ENCODE results near the gene SCN5A.
"Not testable (repeated sequence)": the region's sequence is repeated elsewhere in the genome, so short reads cannot be mapped to it uniquely, and the experiment has no call there.

The SCN5A gene

DNA sequence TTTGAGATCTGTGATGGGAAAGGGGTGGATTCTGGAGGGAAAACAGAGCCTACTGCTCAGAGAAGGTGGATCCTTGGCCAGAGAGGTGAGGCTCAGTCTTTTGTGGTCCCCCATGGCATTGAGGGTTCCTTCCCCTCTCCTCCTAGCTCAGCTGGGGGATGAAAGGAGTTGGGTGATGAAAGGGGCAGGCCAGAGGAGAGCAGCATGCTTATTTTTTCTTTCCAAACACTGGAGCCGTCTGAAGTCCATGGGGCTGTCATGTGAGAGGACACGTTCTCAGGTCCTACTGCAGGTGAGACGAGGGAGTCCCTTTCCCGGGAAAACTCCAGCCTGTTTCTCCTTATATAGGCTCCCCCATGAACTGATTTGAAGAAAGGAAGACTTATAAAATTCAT is 71.4 kb downstream of the SCN5A start:
- no peak for DNase-seq (ENCODE audit: low read depth)

DNA sequence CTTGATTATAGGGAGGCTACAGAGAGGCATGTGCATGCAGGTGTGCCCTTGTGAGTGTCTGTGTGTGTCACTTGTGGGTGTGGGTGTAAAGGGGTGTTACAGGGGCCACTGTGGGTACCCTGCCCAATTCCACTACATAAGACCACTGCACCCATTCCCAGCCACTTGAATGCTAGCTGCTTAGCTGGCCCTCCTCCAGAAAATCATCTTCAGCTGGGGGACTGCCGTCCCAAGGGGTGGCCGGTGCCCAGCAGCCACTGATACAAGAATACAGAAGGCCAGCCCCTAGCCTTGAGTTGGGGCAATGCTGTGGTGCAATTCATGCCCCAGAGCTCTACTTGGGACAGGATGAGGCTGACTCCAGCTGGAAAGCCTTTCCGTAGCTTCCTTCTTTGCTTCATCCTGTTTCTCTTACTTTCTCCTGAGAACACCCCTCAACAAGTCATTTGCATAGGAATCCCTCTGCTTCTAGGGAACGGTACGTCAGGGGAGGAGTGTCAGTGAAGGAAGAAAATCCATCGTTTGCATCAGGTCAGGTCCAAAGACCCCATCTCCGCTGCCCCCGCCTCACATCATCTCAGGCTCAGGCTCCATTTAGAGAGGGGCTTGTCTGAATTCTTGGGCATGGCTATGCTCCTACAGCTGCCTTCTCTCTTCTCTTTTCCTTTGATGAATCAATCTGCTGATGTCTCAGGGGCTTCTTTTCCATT is 72.0 kb downstream of the SCN5A start:
- no peak for DNase-seq (ENCODE audit: low read depth)

DNA sequence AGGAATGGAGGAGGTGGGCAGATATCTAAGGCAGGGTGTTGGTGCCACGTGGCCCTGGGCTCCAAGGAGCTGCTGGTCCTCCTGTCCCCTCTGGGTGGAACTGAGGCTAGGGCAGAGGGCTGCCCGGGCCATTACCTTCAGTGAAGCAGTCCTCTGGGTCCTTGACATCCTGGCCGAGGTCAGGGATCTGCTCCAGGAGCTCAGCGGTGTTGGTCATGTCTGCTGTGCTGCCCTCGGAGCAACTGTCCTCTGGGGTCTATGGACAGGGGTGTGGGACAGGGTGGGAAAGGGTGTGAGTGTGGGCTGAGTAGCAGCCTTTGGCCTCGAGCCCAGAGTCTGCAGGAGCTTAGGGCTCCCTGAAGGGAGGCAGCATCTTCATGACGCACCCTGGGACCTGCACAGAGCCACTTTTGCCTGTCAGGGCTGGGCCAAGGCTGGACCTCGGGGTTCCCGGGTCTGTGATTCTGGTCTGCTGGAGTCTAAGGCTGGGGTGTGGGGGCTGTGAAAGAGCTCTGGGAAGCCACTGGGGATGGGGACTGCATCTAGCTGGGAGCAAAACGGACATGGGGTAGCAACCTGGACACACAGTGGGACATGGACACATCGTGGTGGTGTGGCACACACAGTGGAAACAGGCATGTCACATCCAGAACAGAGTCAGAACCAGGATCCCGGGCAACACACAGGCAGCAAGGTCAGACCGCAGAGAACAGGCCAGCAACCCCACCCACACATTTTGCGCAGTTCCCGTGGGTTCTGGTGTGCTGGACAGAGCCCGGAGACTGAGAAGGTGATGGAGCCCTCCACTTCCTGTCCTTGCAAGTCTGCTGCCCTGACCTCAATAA is 72.7 kb downstream of the SCN5A start:
- DNase-seq (ENCODE audit: low read depth) = no peak

DNA sequence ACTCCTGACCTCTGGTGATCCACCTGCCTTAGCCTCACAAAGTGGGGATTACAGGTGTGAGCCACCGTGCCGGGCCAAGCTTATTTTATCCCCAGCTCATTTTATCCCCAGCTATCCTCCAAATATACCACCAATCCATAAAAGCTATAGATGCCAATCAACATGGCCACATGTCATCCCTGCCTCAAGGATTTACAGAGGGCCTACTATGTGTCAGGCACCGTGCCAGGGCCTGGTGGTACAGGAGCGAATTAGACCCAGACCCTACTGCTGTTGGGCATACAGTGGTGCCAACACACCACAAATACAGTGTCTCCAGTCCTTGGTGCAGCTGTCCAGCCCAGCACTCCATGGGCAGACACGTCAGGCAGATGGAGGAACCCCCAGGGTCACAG is 73.4 kb downstream of the SCN5A start:
- no peak for DNase-seq (ENCODE audit: low read depth)

DNA sequence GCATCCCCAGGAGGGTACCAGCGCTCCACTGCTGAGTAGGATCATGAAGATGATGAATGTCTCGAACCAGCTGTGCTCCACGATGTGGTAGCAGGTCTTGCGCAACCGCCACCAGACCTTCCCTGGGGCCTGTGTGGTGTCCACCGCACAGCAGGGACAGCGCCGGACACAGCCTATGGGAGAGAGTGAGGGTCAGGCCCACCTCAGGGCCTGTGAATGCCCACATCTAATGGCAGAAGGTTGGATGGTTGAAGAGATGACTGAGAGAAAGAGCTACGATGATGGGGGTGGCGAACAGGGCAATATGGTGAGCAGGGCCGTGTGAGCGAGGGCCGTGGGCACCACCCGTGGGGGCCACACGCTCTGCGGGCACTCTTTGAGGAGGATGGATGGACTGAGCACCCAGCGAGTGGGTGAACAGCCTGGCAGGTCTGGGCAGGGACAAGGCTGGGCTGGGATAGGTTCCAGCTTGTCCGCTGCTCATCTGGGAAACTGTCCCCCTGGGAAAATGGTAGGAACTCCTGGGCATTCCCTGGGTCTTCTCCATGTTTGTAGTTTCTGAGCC is 74.1 kb downstream of the SCN5A start:
- DNase-seq (ENCODE audit: low read depth) = no peak

DNA sequence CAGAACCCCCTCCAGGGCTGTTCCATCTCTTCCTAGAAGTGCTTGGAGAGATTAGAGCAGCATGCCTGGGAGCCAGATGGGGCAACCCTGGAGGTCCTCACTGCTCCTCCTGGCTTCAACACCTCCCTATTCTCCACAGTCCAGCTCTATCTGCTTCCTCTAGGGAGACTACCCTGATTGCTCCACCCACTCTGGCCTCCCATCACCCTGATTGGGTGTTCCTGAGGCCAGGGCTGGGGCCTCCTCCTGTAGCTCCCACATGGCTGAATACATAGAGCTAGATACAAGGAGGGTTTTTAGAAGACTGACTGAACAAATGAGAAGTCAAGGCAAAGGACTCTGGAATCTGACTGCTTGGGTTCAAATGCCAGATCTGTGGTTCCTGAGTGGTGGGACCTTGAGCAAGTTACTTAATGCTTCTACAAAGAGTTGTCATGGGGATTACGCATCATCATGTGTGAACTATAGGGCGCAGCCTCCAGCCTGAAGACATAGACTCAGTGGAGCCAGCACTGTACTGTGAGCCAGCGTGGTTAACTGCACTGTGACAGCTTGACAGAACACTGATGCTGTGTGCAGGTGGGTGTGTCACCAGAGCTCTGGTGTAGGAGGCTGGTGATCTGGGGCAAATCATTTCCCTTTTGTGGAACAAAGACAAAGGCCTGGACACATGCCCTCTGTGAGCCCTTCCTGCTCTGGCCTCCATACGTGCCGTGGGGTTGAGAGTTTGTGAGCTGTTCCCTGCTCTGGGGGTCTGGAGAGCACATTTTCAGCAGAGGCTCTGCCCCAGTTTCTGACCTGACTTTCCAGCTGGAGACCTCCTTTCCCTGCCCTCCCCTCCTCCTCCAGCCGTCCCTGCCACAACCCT is 74.8 kb downstream of the SCN5A start:
- no peak for DNase-seq (ENCODE audit: low read depth)

DNA sequence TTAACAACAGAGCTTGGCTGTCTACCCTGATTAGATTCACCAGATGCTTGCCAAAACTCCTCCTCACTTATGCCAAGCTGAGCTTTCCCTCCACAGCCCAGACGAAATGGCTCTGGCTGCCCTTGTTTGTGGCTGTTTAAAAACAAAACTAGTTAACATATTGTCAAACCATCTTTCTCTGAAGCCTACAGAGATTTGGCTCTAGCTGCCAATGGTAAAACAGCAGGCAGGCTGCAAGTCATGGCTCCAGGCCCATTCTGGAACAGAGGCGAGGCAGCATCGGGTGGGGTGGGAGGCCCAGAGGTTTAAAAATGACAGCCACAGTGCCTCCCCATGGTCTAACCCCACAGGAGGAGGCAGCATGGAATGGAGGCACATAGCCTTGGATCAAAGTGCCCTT is 75.9 kb downstream of the SCN5A start:
- DNase-seq (ENCODE audit: low read depth) = no peak

DNA sequence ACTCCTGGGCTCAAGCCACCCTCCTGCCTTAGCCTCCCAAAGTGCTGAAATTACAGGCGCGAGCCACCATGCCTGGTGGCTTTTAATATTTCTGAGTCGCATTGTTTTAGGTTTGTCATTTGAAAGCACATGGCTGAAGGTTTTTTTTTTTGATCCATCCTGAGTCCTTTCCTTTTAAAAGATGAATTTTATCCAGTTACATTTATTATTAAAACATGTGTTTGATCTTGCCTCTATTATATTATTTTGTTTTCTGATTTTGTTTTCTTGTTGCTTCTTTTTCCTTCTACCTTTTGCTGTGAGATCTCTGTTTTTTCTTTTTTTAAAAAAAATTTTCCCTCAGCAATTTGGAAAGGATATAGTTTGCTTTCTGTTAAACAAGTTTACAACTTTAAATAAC is 76.4 kb downstream of the SCN5A start:
- no peak for DNase-seq (ENCODE audit: low read depth)

DNA sequence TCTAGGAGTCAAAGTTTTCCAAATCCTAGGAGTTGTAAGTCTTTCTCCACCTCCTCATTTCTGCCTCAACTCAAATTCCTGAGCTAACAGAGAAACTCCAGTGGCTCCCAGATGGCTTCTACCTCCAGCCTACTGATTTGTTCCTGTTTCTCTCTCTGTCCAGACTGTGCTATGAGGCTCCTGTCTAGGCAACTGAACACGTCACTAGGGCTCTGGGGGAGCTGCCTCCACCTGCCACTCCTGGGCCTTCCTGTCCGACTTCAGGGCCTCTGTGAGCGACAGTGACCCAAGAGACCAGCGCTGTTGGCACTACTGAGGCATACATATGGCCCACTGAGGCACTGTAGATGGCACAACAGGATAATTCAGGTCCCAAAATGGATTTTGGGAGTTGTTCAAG is 82.0 kb downstream of the SCN5A start:
- DNase-seq (ENCODE audit: low read depth) = no peak

DNA sequence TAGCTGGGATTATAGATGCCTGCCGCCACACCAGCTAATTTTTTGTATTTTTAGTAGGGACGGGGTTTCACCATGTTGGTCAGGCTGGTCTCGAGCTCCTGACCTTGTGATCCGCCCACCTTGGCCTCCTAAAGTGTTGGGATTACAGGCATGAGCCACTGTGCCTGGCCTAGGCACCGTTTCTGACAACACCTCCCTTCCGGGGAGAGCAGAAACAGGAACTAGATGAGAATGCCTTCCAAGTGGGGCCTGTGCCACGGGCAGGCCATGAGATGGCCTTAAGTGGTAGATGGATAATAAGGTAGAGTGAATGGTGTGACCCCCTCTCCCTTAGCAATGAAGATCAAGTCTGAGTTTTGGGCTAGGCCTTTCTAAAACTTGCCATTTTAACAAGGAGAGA is 82.7 kb downstream of the SCN5A start:
- not testable (repeated sequence) for DNase-seq (ENCODE audit: low read depth)

DNA sequence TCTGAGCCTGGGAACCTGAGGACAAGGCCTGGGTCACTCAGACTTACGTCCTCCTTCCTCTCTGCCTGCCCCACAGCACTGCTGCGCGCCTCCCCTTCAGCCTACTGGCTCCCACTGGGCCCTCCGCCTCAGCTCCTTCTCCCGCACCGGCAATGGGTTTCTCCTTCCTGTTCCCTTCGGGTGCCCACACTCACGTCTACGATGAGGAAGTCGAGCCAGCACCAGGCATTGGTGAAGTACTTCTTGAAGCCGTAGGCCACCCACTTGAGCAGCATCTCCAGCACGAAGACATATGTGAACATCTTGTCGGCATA is 83.3 kb downstream of the SCN5A start:
- no peak for DNase-seq (ENCODE audit: low read depth)

DNA sequence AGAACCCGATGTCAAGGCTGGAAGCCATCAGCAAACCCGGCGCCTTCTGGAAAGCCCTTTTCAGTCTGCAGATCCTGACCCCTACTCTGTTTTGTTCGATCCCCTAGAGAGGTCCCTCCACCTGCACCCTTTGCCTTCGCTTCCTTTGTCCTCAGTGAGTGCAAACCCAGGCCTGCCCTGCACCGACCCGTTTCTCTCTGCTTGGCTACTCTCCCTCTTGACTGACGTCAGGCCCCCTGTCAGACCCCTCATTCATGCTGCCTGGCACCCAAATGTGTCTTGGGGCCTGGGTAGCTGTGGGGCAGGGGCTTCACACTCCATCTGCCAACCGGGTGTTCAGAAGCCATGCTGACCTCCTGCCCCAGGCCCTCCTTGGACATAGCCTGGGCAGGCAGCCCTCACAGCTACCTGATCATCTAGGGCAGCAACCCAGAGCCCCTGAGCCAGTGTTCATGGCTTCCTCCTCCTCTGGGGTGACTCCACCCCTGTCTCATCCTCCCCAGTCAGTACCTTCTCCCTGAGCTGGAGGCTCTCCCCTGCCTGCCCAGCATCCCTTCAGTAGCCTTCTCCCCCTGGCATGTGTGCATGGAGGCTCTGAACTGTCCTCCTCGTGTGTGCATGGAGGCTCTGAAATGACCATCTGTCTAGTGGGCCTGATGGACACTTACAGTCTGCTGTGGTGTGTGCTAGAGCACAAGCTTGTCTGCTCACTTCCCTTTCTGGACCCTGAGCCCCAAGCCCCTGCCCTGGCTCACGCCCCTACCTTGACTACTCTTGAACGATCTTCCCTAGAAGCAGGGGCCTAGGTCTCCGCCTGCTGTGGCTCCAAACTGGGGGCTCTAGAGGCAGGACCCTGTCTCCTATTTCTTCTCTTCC is 83.9 kb downstream of the SCN5A start:
- no peak for DNase-seq (ENCODE audit: low read depth)

DNA sequence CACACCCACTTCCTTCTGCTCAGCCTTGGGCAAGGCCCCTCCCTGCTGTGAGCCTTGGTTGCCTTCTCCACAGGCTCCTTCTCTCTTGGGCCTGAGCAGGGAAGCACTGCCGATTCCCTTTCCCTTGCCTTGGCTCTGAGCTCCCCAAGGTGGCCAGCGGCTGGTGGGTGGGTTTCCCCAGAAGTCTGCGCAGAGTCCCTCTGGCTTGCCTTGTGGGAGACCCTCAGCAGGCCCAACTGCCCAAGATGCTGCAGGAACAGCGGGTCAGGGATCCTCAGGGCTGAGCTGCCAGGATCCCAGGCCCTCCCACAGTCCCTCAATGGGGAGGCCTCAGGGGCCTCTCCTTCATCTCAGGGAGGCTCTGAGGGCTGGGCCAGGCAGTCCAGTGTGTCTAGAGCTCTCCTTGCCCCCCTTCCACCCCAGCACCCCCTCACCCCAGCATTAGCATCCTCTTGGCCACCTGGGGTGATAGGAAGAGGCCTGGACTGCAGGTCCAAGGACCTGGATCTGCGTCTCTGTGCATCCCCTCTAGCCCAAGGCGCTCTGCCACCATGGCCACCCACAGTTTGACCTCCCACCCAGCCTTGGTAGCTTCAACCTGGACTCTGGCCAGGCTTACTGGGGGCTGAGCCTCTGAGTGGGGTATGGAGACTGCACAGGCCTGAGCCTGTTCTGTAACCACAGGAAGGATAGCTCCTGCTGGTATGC is 84.7 kb downstream of the SCN5A start:
- DNase-seq (ENCODE audit: low read depth) = no peak

DNA sequence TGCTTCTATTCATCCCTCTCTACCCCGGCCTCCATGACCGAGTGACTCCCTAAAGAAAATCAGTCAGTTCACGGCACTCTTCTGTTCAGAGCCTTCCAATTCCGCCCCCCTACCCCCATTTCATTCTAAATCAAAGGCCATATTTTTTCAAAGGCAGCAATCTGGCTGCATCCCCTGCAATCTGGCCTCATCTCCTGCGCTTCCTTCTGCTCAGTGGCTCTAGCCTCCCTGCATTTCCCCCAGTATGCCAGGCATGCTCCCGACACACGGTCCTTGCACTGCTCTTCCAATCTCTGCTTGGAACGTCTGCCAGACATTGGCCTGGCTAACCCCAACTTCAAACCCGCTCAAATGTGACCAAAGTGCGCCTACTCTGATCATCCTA is 85.6 kb downstream of the SCN5A start:
- DNase-seq (ENCODE audit: low read depth) = no peak

DNA sequence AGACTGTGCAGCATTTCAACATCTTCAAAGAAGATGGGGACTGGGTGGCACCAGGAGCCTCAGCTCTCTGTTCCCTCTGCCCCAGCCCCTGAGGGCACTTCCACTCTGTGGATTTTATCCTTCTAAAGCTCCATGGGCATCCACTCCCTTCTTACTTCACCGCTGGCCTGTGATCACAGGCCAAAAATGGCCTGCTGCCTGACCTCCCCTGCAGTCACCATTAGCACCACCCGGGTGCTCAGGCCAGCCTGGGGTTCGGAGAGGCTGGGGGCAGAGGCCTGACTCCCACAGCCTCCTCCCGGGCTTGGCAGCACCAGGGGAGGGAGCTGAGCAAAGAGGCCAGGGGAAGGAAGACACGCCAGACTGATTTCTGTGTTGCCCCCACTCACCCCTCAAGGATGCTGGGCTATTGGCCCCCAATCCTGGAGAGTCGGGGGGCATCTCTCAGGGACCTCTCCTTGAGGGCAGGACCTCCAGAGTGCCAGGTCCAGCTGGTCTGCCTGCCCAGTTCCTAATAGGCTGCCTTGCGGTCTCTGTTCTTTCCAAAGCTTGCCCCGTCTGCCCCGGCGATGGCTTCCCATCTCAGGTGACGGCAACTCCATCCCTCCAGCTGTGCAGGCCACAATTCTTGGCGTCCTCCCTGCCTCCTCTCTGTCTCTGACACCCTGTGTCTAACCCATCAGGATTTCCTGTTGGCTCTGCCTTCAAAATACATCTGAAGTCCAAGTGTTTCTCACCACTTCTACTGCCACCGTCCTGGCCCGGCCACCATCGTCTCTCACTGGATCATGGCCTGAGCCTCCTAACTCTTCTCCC is 86.2 kb downstream of the SCN5A start:
- no peak for DNase-seq (ENCODE audit: low read depth)

DNA sequence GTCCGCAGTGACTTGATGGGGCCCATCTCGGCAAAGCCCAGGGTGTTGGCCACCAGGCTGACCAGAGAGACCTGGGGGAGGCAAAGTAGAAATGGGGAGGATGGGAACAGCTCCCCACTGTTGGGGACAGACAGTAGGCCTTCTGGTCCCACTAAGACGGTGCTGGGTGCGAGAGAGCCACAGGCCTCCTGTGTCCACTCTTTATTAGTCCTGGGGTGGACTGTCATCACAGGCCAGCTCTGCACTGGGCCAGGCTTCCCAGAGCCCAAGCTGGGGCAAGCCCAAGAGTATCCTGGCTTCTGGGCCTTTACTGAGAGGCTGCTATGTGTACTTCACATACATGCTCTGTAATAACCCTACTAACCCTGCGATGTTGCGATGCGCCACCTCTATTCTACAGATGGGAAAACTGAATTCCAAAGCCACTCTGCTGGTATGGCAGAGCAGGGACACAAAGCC is 87.0 kb downstream of the SCN5A start:
- no peak for DNase-seq (ENCODE audit: low read depth)

DNA sequence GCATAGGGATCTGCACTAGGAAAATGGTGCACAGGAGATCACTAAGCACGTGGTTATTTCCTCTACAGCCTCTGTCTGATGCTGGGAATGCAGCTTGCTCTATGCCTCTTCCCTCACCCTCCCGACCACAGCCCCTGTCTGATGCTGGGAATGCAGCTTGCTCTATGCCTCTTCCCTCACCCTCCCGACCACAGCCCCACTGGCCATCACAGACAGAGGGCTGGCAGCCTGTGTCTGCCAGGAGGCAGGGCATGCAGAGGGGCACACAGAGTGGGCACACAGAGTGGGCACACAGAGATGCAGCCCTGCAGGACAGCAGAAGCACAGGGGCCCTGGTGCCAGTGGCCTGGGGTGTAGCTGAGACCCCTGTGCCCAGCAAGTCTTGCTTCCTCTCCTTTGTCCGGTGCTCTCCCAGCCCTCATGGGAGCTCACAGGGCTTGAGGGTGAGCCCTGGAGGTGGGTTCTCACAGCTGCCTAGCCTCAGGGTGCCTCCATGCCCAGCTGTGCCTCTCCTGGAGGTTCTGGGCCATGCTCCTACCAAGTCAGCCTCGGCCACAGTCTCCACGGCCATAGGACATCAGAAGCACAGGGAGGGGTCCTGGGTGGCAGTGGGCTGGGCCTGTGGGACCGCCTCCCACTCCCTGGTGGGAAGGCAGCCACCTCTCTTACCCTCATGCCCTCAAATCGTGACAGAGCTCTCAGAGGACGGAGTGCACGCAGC is 87.6 kb downstream of the SCN5A start:
- no peak for DNase-seq (ENCODE audit: low read depth)

DNA sequence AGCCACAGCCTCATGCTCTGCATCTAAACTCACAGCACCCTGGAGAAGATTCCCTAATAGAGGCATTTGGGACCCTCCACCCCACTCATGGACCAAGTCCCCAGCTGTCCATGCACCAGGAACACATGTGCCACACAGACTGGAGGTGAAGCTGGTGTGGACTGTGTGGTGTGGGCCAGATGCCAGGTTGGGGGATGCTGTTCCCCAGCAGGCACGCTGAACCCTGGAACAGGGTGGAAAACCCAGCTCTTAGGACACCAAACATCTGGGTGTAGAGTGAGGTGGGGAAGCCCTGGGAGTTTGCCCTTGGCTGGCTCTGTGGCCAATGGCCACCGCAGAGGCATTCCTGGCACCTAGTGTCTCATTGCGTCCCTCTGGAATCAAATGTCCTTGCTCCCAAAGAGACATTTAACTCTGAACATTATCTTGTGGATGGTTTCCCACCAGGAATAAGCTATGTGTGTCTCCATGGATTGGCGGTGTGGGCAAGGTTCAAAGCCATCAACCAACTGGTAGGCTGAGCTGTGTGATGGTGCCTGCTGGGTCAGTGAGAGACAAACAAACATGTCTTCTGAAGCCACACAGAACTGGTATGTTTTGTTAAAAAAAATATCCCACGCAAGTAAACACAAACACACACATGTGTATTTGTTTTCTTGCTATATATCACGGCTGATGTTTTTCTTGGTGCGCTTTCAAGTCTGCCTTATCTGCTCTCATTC is 88.3 kb downstream of the SCN5A start:
- DNase-seq (ENCODE audit: low read depth) = no peak

DNA sequence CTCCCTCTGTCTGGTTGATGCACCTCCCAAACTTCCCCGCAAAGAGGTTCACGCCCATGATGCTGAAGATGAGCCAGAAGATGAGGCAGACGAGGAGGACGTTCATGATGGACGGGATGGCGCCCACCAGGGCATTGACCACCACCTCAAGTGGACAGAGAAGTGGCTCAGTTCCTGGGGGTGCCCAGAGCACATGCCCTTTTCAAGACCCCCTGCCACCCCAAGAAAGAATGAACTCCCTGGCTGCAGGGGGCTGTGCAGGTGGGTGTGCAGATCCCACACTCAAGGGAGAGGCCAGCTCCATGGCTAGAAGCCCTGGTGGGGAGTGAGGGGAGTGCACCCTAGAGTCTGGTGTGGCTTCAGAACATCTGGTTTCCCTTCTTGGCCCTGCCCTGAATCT is 89.2 kb downstream of the SCN5A start:
- no peak for DNase-seq (ENCODE audit: low read depth)

Measured in non-pigmented ciliary epithelial cell (primary cell).